Hindlimb muscle (tissue), 1 donor: ENCODE results near the gene FYN. TPM values are rescaled to one million over a fixed set of nuclear protein-coding genes. Genes with fewer than 3 reads are reported as not detected.
A peak's percentile ranks its signal among the peaks of the same experiment; 100 is the strongest.
"Not testable (repeated sequence)": the region's sequence is repeated elsewhere in the genome, so short reads cannot be mapped to it uniquely, and the experiment has no call there.

Source experiments
- DNase-seq: peaks from one replicate; pipeline ENCODE4 v3.0.0-alpha.2; 2013
- polyA plus RNA-seq: library from polyadenylated mRNA; unstranded; fragments of 120-200 nt; gene quantifications from one replicate; pipeline ENCODE4 v1.2.1, GENCODE V29; 2013; ENCODE audit not compliant: insufficient read length

Gene FYN
- polyA plus RNA-seq, 1 donor = 152 TPM

GRCh38 chr6:111653979-111654378 lies 219.3 kb downstream of the FYN start:
- no peak for DNase-seq

- no peak for DNase-seq
Measured at GRCh38 chr6:111653434-111653833, 219.8 kb downstream of the FYN start.

- DNase-seq = no peak
Measured at GRCh38 chr6:111652156-111652555, 221.1 kb downstream of the FYN start.

- no peak for DNase-seq
Measured at GRCh38 chr6:111651185-111652034, 221.8 kb downstream of the FYN start.

GRCh38 chr6:111650049-111650448 lies 223.2 kb downstream of the FYN start:
- no peak for DNase-seq

GRCh38 chr6:111648100-111648499 lies 225.2 kb downstream of the FYN start:
- DNase-seq = no peak

- peak; percentile 79 for DNase-seq
Measured at GRCh38 chr6:111646942-111647341, 226.3 kb downstream of the FYN start.

- DNase-seq = no peak
Measured at GRCh38 chr6:111646034-111646433, 227.2 kb downstream of the FYN start.

- DNase-seq = no peak
Measured at GRCh38 chr6:111644893-111645430, 228.3 kb downstream of the FYN start.

GRCh38 chr6:111642463-111643158 lies 230.6 kb downstream of the FYN start:
- no peak for DNase-seq

- DNase-seq = no peak
Measured at GRCh38 chr6:111639266-111639665, 234.0 kb downstream of the FYN start.

- not testable (repeated sequence) for DNase-seq
Measured at GRCh38 chr6:111634981-111635380, 238.3 kb downstream of the FYN start.

GRCh38 chr6:111633822-111634221 lies 239.4 kb downstream of the FYN start:
- no peak for DNase-seq

GRCh38 chr6:111632468-111633247 lies 240.6 kb downstream of the FYN start:
- DNase-seq = no peak

- no peak for DNase-seq
Measured at GRCh38 chr6:111631903-111632460, 241.3 kb downstream of the FYN start.

- no peak for DNase-seq
Measured at GRCh38 chr6:111631018-111631417, 242.2 kb downstream of the FYN start.

- DNase-seq = peak; percentile 73
Measured at GRCh38 chr6:111628142-111628850, 245.0 kb downstream of the FYN start.

- DNase-seq = no peak
Measured at GRCh38 chr6:111626441-111626840, 246.8 kb downstream of the FYN start.

- DNase-seq = peak; percentile 77
Measured at GRCh38 chr6:111625461-111626391, 247.5 kb downstream of the FYN start.

GRCh38 chr6:111625099-111625416 lies 248.2 kb downstream of the FYN start:
- no peak for DNase-seq
